ENCODE measurements around the gene SETD1A. TPM values are rescaled to one million over a fixed set of nuclear protein-coding genes. Genes with fewer than 3 reads are reported as not detected.

Gene SETD1A
- total RNA-seq, 2 donors from 2014 or later, result 10.0 to 29.1 TPM

DNA sequence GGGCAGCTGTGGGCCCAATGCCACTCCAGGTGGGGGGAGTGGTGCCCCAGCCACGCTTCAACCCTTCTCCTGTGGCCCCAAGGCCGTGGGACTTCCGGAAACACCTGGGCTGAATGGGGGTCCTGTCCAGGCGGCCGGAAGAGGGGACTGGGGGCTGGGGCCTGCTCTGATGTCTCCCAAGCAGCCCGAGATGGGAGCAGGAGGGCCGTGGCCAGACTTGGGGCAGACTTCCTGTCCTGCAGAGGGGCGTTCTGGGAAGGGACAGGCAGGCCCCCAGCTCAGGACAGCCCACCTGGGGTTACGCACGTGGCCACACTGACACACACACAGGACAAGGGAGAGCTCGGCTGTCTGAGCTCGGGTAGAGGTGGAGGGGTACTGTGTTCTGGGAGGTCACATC, 32.6 kb downstream of the SETD1A start:
- WGBS, result 74% methylated on average over 7 of the region's 12 CpGs
- Histone ChIP-seq H3K27ac (no peak overlapping the region), H3K36me3 (no peaks in the 10 kb centered on the region), H3K4me1 (replicated peaks) (no peaks in the 10 kb centered on the region), H3K9me3 (no peaks in the 10 kb centered on the region), H3K27me3 (replicated peaks; ENCODE audit: insufficient read depth) (no peaks in the 10 kb centered on the region), H3K4me3 (no peak overlapping the region)
- DNase-seq (ENCODE audit: low spot score), result no peak
- TF ChIP-seq POLR2AphosphoS5 (IDR thresholded peaks at IDR 0.05) (no peak), POLR2A (IDR thresholded peaks at IDR 0.05) (no peak)
- TF ChIP-seq, protein P1, sequence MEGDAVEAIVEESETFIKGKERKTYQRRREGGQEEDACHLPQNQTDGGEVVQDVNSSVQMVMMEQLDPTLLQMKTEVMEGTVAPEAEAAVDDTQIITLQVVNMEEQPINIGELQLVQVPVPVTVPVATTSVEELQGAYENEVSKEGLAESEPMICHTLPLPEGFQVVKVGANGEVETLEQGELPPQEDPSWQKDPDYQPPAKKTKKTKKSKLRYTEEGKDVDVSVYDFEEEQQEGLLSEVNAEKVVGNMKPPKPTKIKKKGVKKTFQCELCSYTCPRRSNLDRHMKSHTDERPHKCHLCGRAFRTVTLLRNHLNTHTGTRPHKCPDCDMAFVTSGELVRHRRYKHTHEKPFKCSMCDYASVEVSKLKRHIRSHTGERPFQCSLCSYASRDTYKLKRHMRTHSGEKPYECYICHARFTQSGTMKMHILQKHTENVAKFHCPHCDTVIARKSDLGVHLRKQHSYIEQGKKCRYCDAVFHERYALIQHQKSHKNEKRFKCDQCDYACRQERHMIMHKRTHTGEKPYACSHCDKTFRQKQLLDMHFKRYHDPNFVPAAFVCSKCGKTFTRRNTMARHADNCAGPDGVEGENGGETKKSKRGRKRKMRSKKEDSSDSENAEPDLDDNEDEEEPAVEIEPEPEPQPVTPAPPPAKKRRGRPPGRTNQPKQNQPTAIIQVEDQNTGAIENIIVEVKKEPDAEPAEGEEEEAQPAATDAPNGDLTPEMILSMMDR (IDR thresholded peaks at IDR 0.05), result no peak
- intact Hi-C loops (cut with DNase I), result no loop called here

DNA sequence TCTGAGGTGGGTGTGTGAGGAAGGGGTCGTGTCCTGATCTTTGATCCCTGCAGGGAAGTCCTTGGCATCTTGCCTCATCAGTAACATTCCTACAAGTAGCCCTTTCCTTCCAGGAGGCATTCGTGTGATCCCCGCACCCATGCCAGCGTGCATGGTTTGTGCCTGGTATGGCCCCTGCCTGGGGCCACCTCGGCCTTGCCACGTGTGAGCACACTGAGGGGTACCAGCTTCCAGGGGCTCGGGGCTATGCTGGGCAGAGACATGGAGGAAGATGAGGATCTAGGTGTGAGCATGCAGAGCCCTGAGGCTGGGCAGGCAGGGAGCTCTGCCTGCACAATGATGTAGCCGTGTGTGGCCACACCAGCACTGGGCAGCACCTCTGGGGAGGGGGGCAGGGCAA, 33.5 kb downstream of the SETD1A start:
- TF ChIP-seq POLR2AphosphoS5 (IDR thresholded peaks at IDR 0.05) (no peak), POLR2A (IDR thresholded peaks at IDR 0.05) (no peak)
- TF ChIP-seq, protein P1 (IDR thresholded peaks at IDR 0.05), result no peak
- intact Hi-C loops (cut with DNase I), result no loop called here
- DNase-seq (ENCODE audit: low spot score), result no peak
- Histone ChIP-seq H3K4me3 (no peak overlapping the region), H3K4me1 (replicated peaks) (no peaks in the 10 kb centered on the region), H3K9me3 (no peaks in the 10 kb centered on the region), H3K36me3 (no peaks in the 10 kb centered on the region), H3K27me3 (replicated peaks; ENCODE audit: insufficient read depth) (no peaks in the 10 kb centered on the region), H3K27ac (no peak overlapping the region)
- 87% methylated on average over 8 of the region's 8 CpGs for WGBS

DNA sequence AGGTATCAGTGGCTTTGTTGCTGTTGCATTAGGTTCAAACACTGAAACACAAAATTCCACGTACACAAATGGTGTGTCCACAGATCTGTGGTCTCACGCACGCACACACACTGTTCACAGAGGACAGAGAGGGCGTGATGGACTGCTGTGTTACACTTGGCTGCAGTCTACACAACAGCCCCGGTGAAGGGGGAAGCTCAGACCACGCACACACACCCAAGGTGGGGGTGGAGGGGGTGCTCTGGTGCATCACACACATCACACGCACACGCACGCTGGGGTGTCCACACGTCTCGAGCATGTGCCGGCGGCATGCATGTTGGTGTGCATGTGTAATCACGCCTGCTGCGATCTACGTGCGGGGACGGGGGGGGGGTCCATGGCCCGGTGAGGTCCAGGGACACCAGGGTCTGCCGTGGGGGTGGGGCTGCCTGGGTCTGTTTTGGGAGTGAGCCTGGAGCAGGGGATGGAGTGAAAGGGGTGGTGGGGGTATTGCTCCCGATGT, 34.8 kb downstream of the SETD1A start:
- no peaks in the 10 kb centered on the region for H3K36me3 ChIP-seq
- H3K9me3 ChIP-seq, result no peaks in the 10 kb centered on the region
- DNase-seq (ENCODE audit: low spot score), result no peak
- no peak overlapping the region for H3K27ac ChIP-seq
- H3K4me1 ChIP-seq (replicated peaks), result no peaks in the 10 kb centered on the region
- H3K4me3 ChIP-seq, result no peak overlapping the region
- TF ChIP-seq, protein P1 (IDR thresholded peaks at IDR 0.05), result no peak
- no peak for TF ChIP-seq POLR2AphosphoS5 (IDR thresholded peaks at IDR 0.05)
- TF ChIP-seq POLR2A (IDR thresholded peaks at IDR 0.05), result no peak
- intact Hi-C loops (cut with DNase I), result no loop called here
- WGBS, result 92% methylated on average over 21 of the region's 21 CpGs
- no peaks in the 10 kb centered on the region for H3K27me3 ChIP-seq (replicated peaks; ENCODE audit: insufficient read depth)

DNA sequence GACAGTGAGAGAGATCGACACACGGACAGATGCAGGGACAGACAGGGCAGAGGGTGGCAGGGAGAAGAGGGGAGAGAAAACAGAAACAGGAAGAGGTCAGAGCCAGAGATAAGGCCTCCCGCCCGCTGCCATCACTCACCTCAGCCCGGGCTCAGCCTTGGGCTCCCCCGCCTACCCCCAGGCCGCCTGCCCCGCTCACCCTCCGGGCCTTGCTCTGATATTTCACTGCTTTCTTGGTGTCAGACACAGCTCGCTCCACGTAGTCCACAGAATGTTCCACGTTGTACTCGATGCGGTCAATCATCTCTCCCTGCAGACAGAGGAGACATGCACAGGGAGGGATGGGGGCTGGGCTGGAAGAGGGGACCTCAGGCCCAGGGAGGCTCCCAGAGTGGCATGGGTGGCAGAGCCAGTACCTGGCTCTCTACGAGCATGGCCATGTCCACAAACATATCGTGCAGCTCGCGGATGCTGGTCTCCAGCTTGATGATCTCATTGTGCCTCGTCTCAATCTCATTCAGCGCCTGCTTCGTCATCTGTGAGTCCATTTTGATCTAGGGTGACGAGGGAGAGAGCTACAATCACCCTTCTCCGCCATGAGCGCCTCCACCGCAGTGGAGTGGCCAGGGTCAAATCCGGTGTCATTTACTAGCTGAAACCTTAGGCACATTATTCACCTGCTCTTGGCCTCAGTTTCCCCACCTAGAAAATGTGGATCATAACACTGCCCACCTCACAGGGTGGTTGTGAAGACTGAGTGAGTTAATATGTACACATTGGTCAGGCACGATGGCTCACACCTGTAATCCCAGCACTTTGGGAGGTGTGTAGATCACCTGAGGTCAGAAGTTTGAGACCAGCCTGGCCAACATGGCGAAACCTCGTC, 35.6 kb downstream of the SETD1A start:
- Histone ChIP-seq H3K4me3 (no peak overlapping the region), H3K4me1 (replicated peaks) (no peaks in the 10 kb centered on the region), H3K27ac (no peak overlapping the region), H3K9me3 (no peaks in the 10 kb centered on the region), H3K36me3 (no peaks in the 10 kb centered on the region), H3K27me3 (replicated peaks; ENCODE audit: insufficient read depth) (no peaks in the 10 kb centered on the region)
- intact Hi-C loops (cut with DNase I), result no loop called here
- 86% methylated on average over 26 of the region's 29 CpGs for WGBS
- TF ChIP-seq POLR2AphosphoS5 (IDR thresholded peaks at IDR 0.05), result no peak
- TF ChIP-seq, protein P1 (IDR thresholded peaks at IDR 0.05), result no peak
- no peak for TF ChIP-seq POLR2A (IDR thresholded peaks at IDR 0.05)
- DNase-seq (ENCODE audit: low spot score), result no peak

DNA sequence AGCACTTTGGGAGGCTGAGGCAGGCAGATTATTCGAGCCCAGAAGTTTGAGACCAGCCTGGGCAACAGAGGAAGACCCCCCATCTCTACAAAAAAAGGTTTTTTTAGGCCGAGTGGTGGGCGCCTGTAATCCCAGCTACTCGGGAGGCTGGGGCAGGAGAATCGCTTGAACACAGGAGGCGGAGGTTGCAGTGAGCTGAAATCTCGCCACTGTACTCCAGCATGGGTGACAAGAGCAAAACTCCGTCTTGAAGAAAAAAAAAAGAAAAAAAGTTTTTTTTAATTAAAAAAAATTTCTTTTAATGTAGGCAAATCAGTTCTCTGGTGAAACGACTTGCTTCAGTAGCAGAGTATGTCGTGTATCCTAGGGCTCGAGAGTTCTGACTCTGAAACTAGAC, 38.4 kb downstream of the SETD1A start:
- H3K36me3 ChIP-seq, result no peaks in the 10 kb centered on the region
- no peak for DNase-seq (ENCODE audit: low spot score)
- intact Hi-C loops (cut with DNase I), result loop anchor here (5.0 kb wide), 1 partner anchor 36 kb away; the partner anchor contains the start of gene STX4
- no peaks in the 10 kb centered on the region for H3K27me3 ChIP-seq (replicated peaks; ENCODE audit: insufficient read depth)
- H3K4me3 ChIP-seq, result no peak overlapping the region
- no peaks in the 10 kb centered on the region for H3K4me1 ChIP-seq (replicated peaks)
- H3K9me3 ChIP-seq, result no peaks in the 10 kb centered on the region
- no peak for TF ChIP-seq POLR2A (IDR thresholded peaks at IDR 0.05)
- no peak for TF ChIP-seq POLR2AphosphoS5 (IDR thresholded peaks at IDR 0.05)
- TF ChIP-seq, protein P1 (IDR thresholded peaks at IDR 0.05), result no peak
- no peak overlapping the region for H3K27ac ChIP-seq
- WGBS, result 82% methylated on average over 11 of the region's 11 CpGs
